ENCODE measurements around the gene AKR1A1.

DNA sequence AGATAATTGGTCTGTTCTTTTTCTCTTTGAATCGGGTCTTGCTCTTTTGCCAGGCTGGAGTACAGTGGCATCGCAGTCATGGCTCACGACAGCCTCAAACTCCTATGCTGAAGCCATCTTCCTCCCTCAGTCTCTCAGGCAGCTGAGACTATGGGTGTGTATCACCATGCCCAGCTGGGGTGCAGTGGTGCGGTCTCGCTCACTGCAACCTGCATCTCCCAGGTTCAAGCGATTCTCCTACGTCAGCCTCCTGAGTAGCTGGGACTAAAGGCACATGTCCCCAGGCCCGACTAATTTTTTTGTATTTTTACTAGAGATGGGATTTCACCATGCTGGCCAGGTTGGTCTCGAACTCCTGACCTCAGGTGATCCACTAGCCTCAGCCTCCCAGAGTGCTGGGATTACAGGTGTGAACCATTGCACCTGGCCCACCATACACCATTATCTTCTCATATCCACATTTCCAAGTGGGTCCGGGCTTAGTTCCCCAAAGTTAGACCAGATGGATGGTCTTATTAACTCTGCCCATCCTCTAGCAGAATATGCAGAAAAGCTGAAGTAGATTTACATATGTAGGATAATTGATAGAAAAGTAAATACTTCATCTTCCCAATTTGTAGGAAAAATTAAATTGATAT lies 60.1 kb downstream of the AKR1A1 start:
- TF ChIP-seq, protein P1, sequence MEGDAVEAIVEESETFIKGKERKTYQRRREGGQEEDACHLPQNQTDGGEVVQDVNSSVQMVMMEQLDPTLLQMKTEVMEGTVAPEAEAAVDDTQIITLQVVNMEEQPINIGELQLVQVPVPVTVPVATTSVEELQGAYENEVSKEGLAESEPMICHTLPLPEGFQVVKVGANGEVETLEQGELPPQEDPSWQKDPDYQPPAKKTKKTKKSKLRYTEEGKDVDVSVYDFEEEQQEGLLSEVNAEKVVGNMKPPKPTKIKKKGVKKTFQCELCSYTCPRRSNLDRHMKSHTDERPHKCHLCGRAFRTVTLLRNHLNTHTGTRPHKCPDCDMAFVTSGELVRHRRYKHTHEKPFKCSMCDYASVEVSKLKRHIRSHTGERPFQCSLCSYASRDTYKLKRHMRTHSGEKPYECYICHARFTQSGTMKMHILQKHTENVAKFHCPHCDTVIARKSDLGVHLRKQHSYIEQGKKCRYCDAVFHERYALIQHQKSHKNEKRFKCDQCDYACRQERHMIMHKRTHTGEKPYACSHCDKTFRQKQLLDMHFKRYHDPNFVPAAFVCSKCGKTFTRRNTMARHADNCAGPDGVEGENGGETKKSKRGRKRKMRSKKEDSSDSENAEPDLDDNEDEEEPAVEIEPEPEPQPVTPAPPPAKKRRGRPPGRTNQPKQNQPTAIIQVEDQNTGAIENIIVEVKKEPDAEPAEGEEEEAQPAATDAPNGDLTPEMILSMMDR (IDR thresholded peaks at IDR 0.05): no peak
- TF ChIP-seq POLR2A (IDR thresholded peaks at IDR 0.05): no peak
